HFFc6 (cell line): Measurements from ENCODE around the gene GTSE1. TPM values are rescaled to one million over a fixed set of nuclear protein-coding genes. Genes with fewer than 3 reads are reported as not detected.
A peak's percentile ranks its signal among the peaks of the same experiment; 100 is the strongest.
"Not testable (repeated sequence)": the region's sequence is repeated elsewhere in the genome, so short reads cannot be mapped to it uniquely, and the experiment has no call there.

Experiments
- DNase-seq: peaks from one replicate; pipeline ENCODE4 v3.0.0-alpha.2; 2018
- H3K27ac Mint-ChIP-seq: 2 replicates; pipeline ENCODE4 v1.8.0; 2020; ENCODE audit warnings: mild to moderate bottlenecking, mixed read lengths
- H3K27me3 Mint-ChIP-seq: 2 replicates; pipeline ENCODE4 v1.8.0; 2021; ENCODE audit warnings: mild to moderate bottlenecking, moderate library complexity, mixed read lengths; ENCODE audit not compliant: insufficient read depth
- H3K36me3 Mint-ChIP-seq: 2 replicates; pipeline ENCODE4 v1.8.0; 2021; ENCODE audit warnings: low read depth, mixed read lengths
- H3K4me1 Mint-ChIP-seq: 2 replicates; pipeline ENCODE4 v1.8.0; 2020; ENCODE audit warnings: low read depth, mixed read lengths
- H3K4me3 Mint-ChIP-seq: 2 replicates; pipeline ENCODE4 v1.8.0; 2020; ENCODE audit warnings: mild to moderate bottlenecking, moderate library complexity, mixed read lengths
- H3K9me3 Mint-ChIP-seq: 2 replicates; pipeline ENCODE4 v1.8.0; 2020; ENCODE audit warnings: mild to moderate bottlenecking, mixed read lengths
- total RNA-seq, 6 experiments: library from RNA; stranded (reverse); fragmentation: NEBNext Ultra II Directional; extraction: Animal tissue kit (Norgen Biotek cat#: 25700); gene quantifications; 2 replicates in 1 of 6; 3 replicates in 5 of 6; pipeline ENCODE4 v1.2.3, GENCODE V29; 2021
- TF ChIP-seq, protein P1 (sequence below): fragments of 200-600 bp; sonication (generic); IDR thresholded peaks from 2 replicates; pipeline ENCODE4 v1.5.0; 2021; ENCODE audit warnings: antibody characterized with exemption, mild to moderate bottlenecking

The GTSE1 gene
- total RNA-seq, 6 experiments from 2014 or later = 12.4 to 30.5 (median 27.9) TPM

DNA sequence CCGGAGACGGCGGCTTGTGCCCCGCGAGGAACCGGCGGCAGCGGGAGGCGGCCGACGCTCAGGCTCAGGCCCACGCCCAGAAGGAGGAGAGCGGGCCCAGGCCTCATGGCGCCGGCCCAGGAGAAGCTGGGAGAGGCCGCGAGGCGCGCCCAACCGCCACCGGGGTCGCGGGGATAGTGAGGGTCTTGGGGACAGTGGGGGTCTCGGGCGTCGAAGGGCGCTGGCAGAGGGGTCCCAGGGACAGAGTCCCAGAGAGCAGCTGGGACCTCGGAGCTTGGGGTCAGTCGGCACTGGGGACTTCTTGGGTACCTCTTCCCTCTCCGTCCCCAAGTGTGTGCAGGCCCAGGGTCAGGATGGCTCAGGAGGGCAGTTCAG, 33.5 kb upstream of the GTSE1 start, which contains the start of gene PKDREJ:
TSS of gene PKDREJ (minus strand) at position 128 of the 375 bp plus-strand sequence. CDS start at position 107, 21 bp downstream.
- Mint-ChIP-seq H3K36me3 (peaks cover 19% of the 10 kb centered on the region; the same call in 1 of the 2 replicates), H3K4me1 (peaks cover 13% of the 10 kb centered on the region), H3K27me3 (peaks cover 23% of the 10 kb centered on the region), H3K4me3 (no peak within 1 kb of the TSS), H3K27ac (no peak within 1 kb of the TSS), H3K9me3 (peaks cover 32% of the 10 kb centered on the region)
- TF ChIP-seq, protein P1, sequence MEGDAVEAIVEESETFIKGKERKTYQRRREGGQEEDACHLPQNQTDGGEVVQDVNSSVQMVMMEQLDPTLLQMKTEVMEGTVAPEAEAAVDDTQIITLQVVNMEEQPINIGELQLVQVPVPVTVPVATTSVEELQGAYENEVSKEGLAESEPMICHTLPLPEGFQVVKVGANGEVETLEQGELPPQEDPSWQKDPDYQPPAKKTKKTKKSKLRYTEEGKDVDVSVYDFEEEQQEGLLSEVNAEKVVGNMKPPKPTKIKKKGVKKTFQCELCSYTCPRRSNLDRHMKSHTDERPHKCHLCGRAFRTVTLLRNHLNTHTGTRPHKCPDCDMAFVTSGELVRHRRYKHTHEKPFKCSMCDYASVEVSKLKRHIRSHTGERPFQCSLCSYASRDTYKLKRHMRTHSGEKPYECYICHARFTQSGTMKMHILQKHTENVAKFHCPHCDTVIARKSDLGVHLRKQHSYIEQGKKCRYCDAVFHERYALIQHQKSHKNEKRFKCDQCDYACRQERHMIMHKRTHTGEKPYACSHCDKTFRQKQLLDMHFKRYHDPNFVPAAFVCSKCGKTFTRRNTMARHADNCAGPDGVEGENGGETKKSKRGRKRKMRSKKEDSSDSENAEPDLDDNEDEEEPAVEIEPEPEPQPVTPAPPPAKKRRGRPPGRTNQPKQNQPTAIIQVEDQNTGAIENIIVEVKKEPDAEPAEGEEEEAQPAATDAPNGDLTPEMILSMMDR = no peak
- no peak for DNase-seq

DNA sequence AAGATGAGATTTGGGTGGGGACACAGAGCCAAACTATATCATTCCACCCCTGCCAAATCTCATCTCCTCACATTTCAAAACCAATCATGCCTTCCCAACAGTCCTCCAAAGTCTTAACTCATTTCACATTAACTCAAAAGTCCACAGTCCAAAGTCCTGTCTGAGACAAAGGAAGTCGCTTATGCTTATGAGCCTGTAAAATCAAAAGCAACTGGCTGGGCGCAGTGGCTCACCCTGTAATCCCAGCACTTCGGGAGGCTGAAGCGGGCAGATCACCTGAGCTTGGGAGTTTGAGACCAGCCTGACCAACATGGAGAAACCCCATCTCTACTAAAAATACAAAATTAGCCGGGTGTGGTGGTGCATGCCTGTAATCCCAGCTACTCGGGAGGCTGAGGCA, 32.1 kb upstream of the GTSE1 start:
- peaks cover 29% of the 10 kb centered on the region for H3K9me3 Mint-ChIP-seq
- peaks cover 15% of the 10 kb centered on the region for H3K27me3 Mint-ChIP-seq
- H3K4me1 Mint-ChIP-seq = peaks cover 22% of the 10 kb centered on the region
- not testable (repeated sequence) for DNase-seq, H3K27ac Mint-ChIP-seq, H3K4me3 Mint-ChIP-seq
- peaks cover 19% of the 10 kb centered on the region; the same call in 1 of the 2 replicates for H3K36me3 Mint-ChIP-seq

DNA sequence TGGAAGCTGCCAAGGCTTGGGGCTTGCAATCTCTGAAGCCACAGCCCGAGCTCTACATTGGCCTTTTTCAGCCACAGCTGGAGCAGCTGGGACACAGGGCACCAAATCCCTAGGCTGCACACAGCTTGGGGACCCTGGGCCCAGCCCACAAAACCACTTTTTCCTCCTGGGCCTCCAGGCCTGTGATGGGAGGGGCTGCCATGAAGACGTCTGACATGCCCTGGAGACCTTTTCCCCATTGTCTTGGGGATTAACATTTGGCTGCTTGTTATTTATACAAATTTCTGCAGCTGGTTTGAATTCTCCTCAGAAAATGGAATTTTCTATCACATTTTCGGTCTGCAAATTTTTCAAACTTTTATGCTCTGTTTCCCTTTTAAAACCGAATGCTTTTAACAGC, 31.0 kb upstream of the GTSE1 start:
- H3K4me1 Mint-ChIP-seq = peaks cover 30% of the 10 kb centered on the region
- H3K4me3 Mint-ChIP-seq, DNase-seq, H3K27me3 Mint-ChIP-seq, H3K27ac Mint-ChIP-seq: not testable (repeated sequence)
- H3K9me3 Mint-ChIP-seq = peaks cover 29% of the 10 kb centered on the region
- peaks cover 19% of the 10 kb centered on the region; the same call in 1 of the 2 replicates for H3K36me3 Mint-ChIP-seq

DNA sequence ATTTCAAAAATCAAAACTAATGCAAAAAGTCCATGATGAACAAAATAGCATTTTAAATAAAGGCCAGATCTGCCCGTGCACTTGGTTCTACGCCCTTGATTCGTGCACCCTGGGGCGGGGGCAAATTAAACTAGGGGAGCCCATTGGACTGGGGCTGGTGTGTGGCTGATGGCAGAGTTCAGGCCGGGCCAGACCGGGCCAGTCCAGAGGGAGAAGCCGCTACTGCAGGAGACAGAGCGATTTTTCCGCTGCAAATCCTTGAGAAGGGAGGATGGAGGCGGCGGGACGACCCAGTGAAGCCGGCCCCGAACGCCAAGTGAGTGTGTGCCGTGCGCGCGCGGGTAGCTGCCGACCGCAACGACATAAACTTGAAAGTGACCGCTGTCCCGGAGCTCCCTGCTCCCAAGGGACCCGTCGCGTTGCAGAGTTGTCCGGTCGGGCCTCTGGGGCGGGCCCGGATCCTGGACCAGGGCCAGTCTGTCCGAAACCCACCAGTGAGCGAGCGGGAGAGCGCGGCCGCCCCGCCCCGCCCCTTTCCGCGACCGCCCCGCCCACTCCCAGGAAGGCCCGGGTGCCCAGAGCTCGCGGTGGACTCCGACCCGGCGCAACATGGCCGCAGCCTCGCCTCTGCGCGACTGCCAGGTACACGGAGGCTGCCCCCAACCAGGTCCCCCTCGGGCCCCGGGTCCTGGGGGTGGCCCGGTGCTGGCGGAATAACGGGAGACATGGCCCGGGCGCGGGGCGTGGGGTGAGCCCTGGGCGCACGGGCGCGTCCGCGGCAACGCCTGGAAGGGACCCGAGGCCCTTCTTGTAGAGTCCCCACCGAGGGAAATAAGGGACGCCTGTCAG, 29.0 kb upstream of the GTSE1 start, which contains the start of gene TTC38:
TSS of gene TTC38 (plus strand) at position 578 of the 849 bp plus-strand sequence. CDS start at position 610, 32 bp downstream.
- Mint-ChIP-seq H3K36me3 (peaks cover 11% of the 10 kb centered on the region; the same call in 1 of the 2 replicates), H3K9me3 (peaks cover 25% of the 10 kb centered on the region), H3K4me3 (peak within 1 kb of the TSS; percentile 92), H3K27ac (peak within 1 kb of the TSS; percentile 72), H3K4me1 (peaks cover 30% of the 10 kb centered on the region), H3K27me3 (peaks cover 2% of the 10 kb centered on the region; the same call in 1 of the 2 replicates)
- TF ChIP-seq, protein P1 = no peak
- peak; percentile 72 for DNase-seq

DNA sequence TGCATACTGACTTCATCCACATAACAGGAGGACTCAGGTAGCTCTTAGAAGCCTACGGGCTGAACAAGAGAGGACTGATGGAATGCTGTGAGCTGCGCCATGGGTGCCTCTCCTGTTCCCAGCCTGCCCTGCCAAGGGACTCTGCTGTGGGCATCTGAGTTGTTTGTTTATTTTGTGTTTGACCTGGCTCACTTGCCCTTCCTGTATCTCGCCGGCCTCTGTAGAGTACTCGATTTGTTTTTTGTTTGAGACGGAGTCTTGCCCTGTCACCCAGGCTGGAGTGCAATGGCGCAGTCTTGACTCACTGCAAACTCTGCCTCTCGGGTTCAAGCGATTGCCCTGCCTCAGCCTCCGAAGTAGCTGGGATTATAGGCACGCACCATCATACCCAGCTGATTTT, 27.1 kb upstream of the GTSE1 start:
- H3K4me1 Mint-ChIP-seq = peaks cover 30% of the 10 kb centered on the region
- TF ChIP-seq, protein P1 = no peak
- H3K9me3 Mint-ChIP-seq = peaks cover 15% of the 10 kb centered on the region
- H3K27me3 Mint-ChIP-seq = no peaks in the 10 kb centered on the region
- H3K36me3 Mint-ChIP-seq = peaks cover 11% of the 10 kb centered on the region; the same call in 1 of the 2 replicates
- no peak overlapping the region; the same call in 1 of the 2 replicates for H3K27ac Mint-ChIP-seq
- peak overlapping the region; percentile 67 for H3K4me3 Mint-ChIP-seq
- DNase-seq = no peak

DNA sequence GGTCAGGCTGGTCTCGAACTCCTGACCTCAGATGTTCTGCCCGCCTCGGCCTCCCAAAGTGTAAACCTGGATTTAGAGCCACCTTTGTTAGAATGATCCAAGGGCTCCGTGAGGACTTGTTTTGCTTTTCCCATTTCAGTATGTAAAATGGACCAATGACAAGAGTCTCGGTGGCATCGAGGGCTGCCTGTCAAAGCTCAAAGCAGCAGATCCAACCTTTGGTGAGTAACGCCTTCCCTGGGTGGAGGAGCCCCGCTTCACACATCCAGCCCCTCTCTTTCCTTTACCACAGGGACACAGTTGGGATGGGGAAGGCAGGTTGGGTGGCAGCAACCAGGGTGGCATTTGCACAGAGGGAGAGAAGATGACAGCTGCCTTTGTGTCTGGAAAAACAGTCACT, 24.5 kb upstream of the GTSE1 start:
- H3K9me3 Mint-ChIP-seq = no peaks in the 10 kb centered on the region
- no peak overlapping the region for H3K4me3 Mint-ChIP-seq
- peaks cover 23% of the 10 kb centered on the region for H3K4me1 Mint-ChIP-seq
- DNase-seq = no peak
- H3K36me3 Mint-ChIP-seq = peaks cover 14% of the 10 kb centered on the region
- TF ChIP-seq, protein P1 = no peak
- H3K27me3 Mint-ChIP-seq = peaks cover 2% of the 10 kb centered on the region; the same call in 1 of the 2 replicates
- no peak overlapping the region for H3K27ac Mint-ChIP-seq
